Type B pancreatic cell (in vitro differentiated cells): Measurements from ENCODE around the gene STARD7. TPM values are rescaled to one million over a fixed set of nuclear protein-coding genes. Genes with fewer than 3 reads are reported as not detected.

Experiments
- DNase-seq: peaks from one replicate; pipeline ENCODE4 v3.0.0; 2021; ENCODE audit warnings: mixed read lengths; ENCODE audit not compliant: unreplicated experiment; ENCODE audit errors: extremely low spot score
- H3K27ac Mint-ChIP-seq: 2 replicates; pipeline ENCODE4 v1.8.0; 2021; ENCODE audit warnings: mild to moderate bottlenecking, mixed read lengths
- H3K27me3 Mint-ChIP-seq: 2 replicates; pipeline ENCODE4 v1.8.0; 2021; ENCODE audit warnings: mixed read lengths
- H3K36me3 Mint-ChIP-seq: 2 replicates; pipeline ENCODE4 v1.8.0; 2021; ENCODE audit warnings: mixed read lengths
- H3K4me1 Mint-ChIP-seq: one replicate; pipeline ENCODE4 v1.8.0; 2021; ENCODE audit warnings: mixed read lengths; ENCODE audit not compliant: unreplicated experiment
- H3K4me3 Mint-ChIP-seq: 2 replicates; pipeline ENCODE4 v1.8.0; 2021; ENCODE audit warnings: mild to moderate bottlenecking, mixed read lengths
- H3K9me3 Mint-ChIP-seq: 2 replicates; pipeline ENCODE4 v1.8.0; 2021; ENCODE audit warnings: mixed read lengths
- CTCF ChIP-seq: fragments of 200-600 bp; sonication (generic); conservative IDR thresholded peaks from 2 replicates; pipeline ENCODE4 v1.5.0; 2021; ENCODE audit warnings: antibody characterized with exemption, mild to moderate bottlenecking
- total RNA-seq: library from RNA; stranded (reverse); gene quantifications from 2 replicates; pipeline ENCODE4 v1.2.1, GENCODE V29; 2021; ENCODE audit warnings: low replicate concordance

STARD7 gene
- total RNA-seq, 1 donor from 2014 or later: 146 TPM

- no peak overlapping the region for H3K27ac Mint-ChIP-seq
- no peak for DNase-seq
These were observed 10.0 kb upstream of the STARD7 start for GRCh38 chr2:96218508-96219131.

GRCh38 chr2:96214554-96214953, 5.9 kb upstream of the STARD7 start:
- TF ChIP-seq CTCF: no peak
- no peak overlapping the region for H3K4me3 Mint-ChIP-seq
- peaks cover 7% of the 10 kb centered on the region for H3K4me1 Mint-ChIP-seq

More at GRCh38 chr2:96218508-96219131, 10.0 kb upstream of the STARD7 start:
- TF ChIP-seq CTCF: no peak
- H3K4me3 Mint-ChIP-seq: no peak overlapping the region
- H3K9me3 Mint-ChIP-seq: no peaks in the 10 kb centered on the region
- H3K36me3 Mint-ChIP-seq: no peaks in the 10 kb centered on the region
- H3K4me1 Mint-ChIP-seq: no peaks in the 10 kb centered on the region
- no peaks in the 10 kb centered on the region for H3K27me3 Mint-ChIP-seq

GRCh38 chr2:96213379-96213778, 4.8 kb upstream of the STARD7 start:
- Mint-ChIP-seq H3K9me3 (no peaks in the 10 kb centered on the region), H3K36me3 (no peaks in the 10 kb centered on the region), H3K4me1 (peaks cover 7% of the 10 kb centered on the region), H3K27ac (no peak overlapping the region), H3K27me3 (no peaks in the 10 kb centered on the region), H3K4me3 (no peak overlapping the region)
- no peak for TF ChIP-seq CTCF
- no peak for DNase-seq

More at GRCh38 chr2:96214554-96214953, 5.9 kb upstream of the STARD7 start:
- Mint-ChIP-seq H3K36me3 (no peaks in the 10 kb centered on the region), H3K27ac (no peak overlapping the region), H3K27me3 (no peaks in the 10 kb centered on the region), H3K9me3 (no peaks in the 10 kb centered on the region)
- no peak for DNase-seq

- Mint-ChIP-seq H3K4me3 (no peak overlapping the region), H3K36me3 (peaks cover 5% of the 10 kb centered on the region), H3K4me1 (peaks cover 7% of the 10 kb centered on the region), H3K27ac (no peak overlapping the region), H3K27me3 (no peaks in the 10 kb centered on the region), H3K9me3 (no peaks in the 10 kb centered on the region)
- DNase-seq: no peak
- TF ChIP-seq CTCF: no peak
These were observed 3.7 kb upstream of the STARD7 start for GRCh38 chr2:96212339-96212738.

- H3K27me3 Mint-ChIP-seq: no peaks in the 10 kb centered on the region
- H3K4me1 Mint-ChIP-seq: peaks cover 31% of the 10 kb centered on the region
- no peaks in the 10 kb centered on the region for H3K9me3 Mint-ChIP-seq
- no peak for TF ChIP-seq CTCF
- peaks cover 15% of the 10 kb centered on the region for H3K36me3 Mint-ChIP-seq
- peak overlapping the region; percentile 86 for H3K27ac Mint-ChIP-seq
- H3K4me3 Mint-ChIP-seq: peak overlapping the region; percentile 91
- no peak for DNase-seq
These were observed 1.1 kb upstream of the STARD7 start for GRCh38 chr2:96209729-96210085.
